Measurements from ENCODE around the gene SNAI3. TPM values are rescaled to one million over a fixed set of nuclear protein-coding genes. Genes with fewer than 3 reads are reported as not detected.

The SNAI3 gene
- total RNA-seq, 4 donors from 2014 or later, result 0.40 to 0.44 TPM; not detected in 2

DNA sequence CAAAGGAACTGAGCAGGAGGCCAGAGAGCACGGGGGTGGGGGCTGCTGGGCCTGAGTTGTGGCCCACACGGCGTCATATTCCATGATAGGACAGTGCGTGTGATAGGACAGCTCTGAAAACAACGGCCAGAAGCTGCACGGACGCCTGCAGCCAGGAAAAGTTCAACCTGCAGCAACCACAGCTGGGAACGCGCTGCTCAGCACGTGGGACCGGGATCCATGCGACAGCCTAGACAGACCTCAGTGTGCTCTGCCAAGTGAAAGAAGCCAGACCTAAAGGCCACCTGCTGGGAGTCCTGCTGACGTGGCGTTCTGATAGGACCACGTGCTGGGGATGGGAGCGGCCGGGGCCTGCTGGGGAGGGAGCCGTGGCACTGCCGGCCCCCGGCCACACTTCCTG lies 41.6 kb upstream of the SNAI3 start:
- Histone ChIP-seq H3K27me3 (no peaks in the 10 kb centered on the region), H3K4me1 (no peaks in the 10 kb centered on the region), H3K36me3 (peaks cover 78% of the 10 kb centered on the region), H3K27ac (no peak overlapping the region), H3K4me3 (no peak overlapping the region), H3K9me3 (no peaks in the 10 kb centered on the region)
- no peak for DNase-seq (ENCODE audit: low spot score in 2 of 2)
- TF ChIP-seq POLR2A (IDR thresholded peaks at IDR 0.05), result no peak
- TF ChIP-seq, protein P1, sequence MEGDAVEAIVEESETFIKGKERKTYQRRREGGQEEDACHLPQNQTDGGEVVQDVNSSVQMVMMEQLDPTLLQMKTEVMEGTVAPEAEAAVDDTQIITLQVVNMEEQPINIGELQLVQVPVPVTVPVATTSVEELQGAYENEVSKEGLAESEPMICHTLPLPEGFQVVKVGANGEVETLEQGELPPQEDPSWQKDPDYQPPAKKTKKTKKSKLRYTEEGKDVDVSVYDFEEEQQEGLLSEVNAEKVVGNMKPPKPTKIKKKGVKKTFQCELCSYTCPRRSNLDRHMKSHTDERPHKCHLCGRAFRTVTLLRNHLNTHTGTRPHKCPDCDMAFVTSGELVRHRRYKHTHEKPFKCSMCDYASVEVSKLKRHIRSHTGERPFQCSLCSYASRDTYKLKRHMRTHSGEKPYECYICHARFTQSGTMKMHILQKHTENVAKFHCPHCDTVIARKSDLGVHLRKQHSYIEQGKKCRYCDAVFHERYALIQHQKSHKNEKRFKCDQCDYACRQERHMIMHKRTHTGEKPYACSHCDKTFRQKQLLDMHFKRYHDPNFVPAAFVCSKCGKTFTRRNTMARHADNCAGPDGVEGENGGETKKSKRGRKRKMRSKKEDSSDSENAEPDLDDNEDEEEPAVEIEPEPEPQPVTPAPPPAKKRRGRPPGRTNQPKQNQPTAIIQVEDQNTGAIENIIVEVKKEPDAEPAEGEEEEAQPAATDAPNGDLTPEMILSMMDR (IDR thresholded peaks at IDR 0.05), result no peak
- TF ChIP-seq POLR2AphosphoS5 (IDR thresholded peaks at IDR 0.05), result no peak
- no peak for TF ChIP-seq EP300 (IDR thresholded peaks at IDR 0.05)
- 83% methylated on average over 20 of the region's 20 CpGs for WGBS

DNA sequence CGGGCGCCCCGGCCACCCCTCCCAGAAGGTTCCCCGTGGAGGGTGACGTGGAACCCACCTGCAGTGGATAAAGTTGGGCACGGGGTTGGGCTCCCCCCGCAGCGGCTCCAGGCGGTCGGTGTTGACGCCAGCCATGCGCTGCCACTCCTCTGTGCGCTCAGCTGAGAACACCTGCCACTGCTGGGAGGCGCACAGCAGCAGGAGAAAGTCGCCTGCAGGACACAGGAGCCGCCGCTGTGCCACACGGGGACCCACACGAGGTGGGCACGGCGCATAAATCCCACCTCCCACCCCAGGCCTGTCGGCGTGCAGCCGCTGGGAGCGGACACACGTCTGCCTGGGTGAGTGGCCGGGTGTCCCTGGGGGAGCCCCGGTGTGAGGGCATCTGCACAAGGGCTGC lies 40.7 kb upstream of the SNAI3 start:
- Histone ChIP-seq H3K9me3 (no peaks in the 10 kb centered on the region), H3K4me1 (no peaks in the 10 kb centered on the region), H3K4me3 (no peak overlapping the region), H3K27ac (no peak overlapping the region), H3K36me3 (peaks cover 78% of the 10 kb centered on the region), H3K27me3 (no peaks in the 10 kb centered on the region)
- TF ChIP-seq POLR2A (IDR thresholded peaks at IDR 0.05) (no peak), POLR2AphosphoS5 (IDR thresholded peaks at IDR 0.05) (no peak), EP300 (IDR thresholded peaks at IDR 0.05) (no peak)
- TF ChIP-seq, protein P1 (IDR thresholded peaks at IDR 0.05), result no peak
- 98% methylated on average over 12 of the region's 28 CpGs for WGBS
- DNase-seq (ENCODE audit: low spot score in 2 of 2), result no peak

DNA sequence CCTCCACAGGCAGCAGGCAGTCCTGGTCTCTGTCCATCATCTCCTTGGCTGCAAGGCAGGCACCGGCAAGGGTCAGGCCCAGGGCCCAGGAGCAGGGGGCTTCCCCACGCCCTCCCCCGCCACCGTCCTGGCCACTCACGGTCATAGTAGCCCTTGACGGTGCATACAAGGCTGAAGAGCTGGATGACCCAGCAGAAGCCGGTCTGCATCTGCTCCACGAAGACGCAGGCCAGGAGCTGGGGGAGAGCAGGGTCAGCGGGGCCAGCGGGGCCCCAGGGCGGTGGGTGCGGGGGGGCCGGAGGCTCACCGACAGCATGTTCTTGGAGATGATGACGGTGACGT lies 40.1 kb upstream of the SNAI3 start:
- no peaks in the 10 kb centered on the region for H3K27me3 ChIP-seq
- H3K4me3 ChIP-seq, result no peak overlapping the region
- no peak overlapping the region for H3K27ac ChIP-seq
- WGBS, result 92% methylated on average over 8 of the region's 17 CpGs
- TF ChIP-seq, protein P1 (IDR thresholded peaks at IDR 0.05), result no peak
- TF ChIP-seq POLR2A (IDR thresholded peaks at IDR 0.05) (no peak), POLR2AphosphoS5 (IDR thresholded peaks at IDR 0.05) (no peak), EP300 (IDR thresholded peaks at IDR 0.05) (no peak)
- no peak for DNase-seq (ENCODE audit: low spot score in 2 of 2)
- peaks cover 78% of the 10 kb centered on the region for H3K36me3 ChIP-seq
- no peaks in the 10 kb centered on the region for H3K9me3 ChIP-seq
- H3K4me1 ChIP-seq, result no peaks in the 10 kb centered on the region

DNA sequence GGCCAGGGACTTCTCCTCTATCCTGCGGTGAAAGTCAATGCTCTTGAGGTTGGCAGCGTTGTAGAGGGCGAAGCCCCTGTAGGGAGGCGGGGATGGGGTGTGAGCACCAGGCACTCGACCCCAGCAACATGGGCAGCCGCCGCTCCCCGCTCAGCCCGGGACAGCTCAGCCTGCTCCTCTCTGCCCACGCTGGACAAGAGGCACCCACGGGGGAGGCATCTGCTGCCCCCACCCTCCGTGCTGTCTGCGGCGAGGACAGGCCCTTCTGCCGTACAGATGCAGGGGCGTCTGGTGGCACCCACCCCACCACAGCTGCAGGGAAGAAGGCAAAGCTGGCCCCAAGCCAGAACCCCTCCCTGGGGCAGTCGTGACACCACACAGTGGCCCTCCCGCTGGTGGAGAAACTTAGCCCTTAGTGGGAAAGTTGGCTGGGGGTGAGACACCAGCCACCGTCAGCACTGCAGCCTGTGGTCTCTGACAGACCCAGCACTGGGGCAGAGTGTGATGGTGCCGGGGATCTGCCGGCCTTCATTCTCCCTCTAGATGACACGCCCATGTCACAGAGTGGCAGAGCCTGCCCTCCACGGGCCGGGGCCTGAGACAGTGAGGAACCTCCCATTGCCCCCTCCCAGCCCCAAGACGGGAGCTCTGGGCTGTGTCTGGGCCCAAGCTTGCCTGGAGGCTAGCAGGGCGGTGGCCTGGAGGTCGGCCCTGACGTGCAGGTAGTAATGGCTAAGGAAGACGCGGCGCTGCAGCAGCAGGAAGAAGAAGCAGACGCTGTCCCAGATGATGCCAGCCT lies 39.5 kb upstream of the SNAI3 start:
- 77% methylated on average over 27 of the region's 32 CpGs for WGBS
- no peaks in the 10 kb centered on the region for H3K4me1 ChIP-seq
- H3K27me3 ChIP-seq, result no peaks in the 10 kb centered on the region
- H3K36me3 ChIP-seq, result peaks cover 78% of the 10 kb centered on the region
- no peak overlapping the region for H3K4me3 ChIP-seq
- no peak for DNase-seq (ENCODE audit: low spot score in 2 of 2)
- H3K27ac ChIP-seq, result no peak overlapping the region
- no peaks in the 10 kb centered on the region for H3K9me3 ChIP-seq
- TF ChIP-seq, protein P1 (IDR thresholded peaks at IDR 0.05), result no peak
- no peak for TF ChIP-seq POLR2AphosphoS5 (IDR thresholded peaks at IDR 0.05)
- no peak for TF ChIP-seq EP300 (IDR thresholded peaks at IDR 0.05)
- TF ChIP-seq POLR2A (IDR thresholded peaks at IDR 0.05), result no peak

DNA sequence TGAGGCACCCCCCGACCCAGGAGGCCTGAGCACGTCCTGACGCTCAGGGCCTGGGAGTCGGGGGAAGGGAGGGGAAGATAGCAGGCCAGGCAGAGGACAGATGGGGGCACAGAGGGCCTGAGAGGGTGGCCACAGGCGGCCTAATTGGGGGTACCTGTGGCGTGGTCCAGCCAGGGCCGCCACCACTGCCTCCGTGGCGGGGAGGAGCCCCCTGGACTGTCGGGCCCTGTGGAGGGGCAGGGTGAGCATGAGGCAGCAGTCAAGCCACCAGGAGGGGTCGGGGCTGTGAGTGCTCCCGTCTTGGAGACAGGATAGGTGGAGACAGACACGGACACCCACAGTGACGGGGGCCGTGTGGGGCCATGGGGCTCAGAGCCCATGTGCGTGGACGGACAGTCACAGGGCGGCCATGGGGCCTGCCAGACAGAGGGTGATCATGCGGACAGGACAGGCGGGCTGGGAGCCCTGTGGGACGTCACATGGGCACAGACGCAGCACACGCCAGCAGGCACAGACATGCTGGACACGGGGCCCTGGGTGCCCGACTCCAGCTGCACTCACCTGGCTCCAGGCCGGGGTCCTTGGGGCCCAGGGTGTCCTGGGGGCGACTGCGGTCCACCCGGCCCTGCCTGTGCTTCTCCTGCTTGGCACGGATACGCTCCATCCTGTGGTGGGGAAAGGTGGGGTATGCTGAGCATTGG lies 38.7 kb upstream of the SNAI3 start:
- TF ChIP-seq POLR2A (IDR thresholded peaks at IDR 0.05) (no peak), POLR2AphosphoS5 (IDR thresholded peaks at IDR 0.05) (no peak), EP300 (IDR thresholded peaks at IDR 0.05) (no peak)
- TF ChIP-seq, protein P1 (IDR thresholded peaks at IDR 0.05), result no peak
- H3K27ac ChIP-seq, result no peak overlapping the region

More for the DNA sequence above, 38.7 kb upstream of the SNAI3 start:
- H3K36me3 ChIP-seq, result peaks cover 82% of the 10 kb centered on the region
- no peaks in the 10 kb centered on the region for H3K27me3 ChIP-seq
- 83% methylated on average over 18 of the region's 31 CpGs for WGBS
- H3K9me3 ChIP-seq, result no peaks in the 10 kb centered on the region
- DNase-seq (ENCODE audit: low spot score in 2 of 2), result no peak
- no peak overlapping the region for H3K4me3 ChIP-seq
- no peaks in the 10 kb centered on the region for H3K4me1 ChIP-seq
